Ascending aorta (tissue), 2 donors: ENCODE results near the gene BACE2. TPM values are rescaled to one million over a fixed set of nuclear protein-coding genes. Genes with fewer than 3 reads are reported as not detected.
A peak's percentile ranks its signal among the peaks of the same experiment; 100 is the strongest.

Experiments used
- DNase-seq, 2 donors: peaks; one replicate each; pipeline ENCODE4 v3.0.0-alpha.2; 2019; ENCODE audit warnings: low spot score in 2 of 2
- H3K27ac ChIP-seq, 2 donors: fragments of 200-600 bp; sonication (generic); one replicate each; pipeline ENCODE4 v1.5.1; 2016 to 2017; ENCODE audit warnings: mild to moderate bottlenecking in 1 of 2
- H3K27me3 ChIP-seq: fragments of 200-600 bp; sonication (generic); one replicate; pipeline ENCODE4 v1.5.1; 2017
- H3K36me3 ChIP-seq, 2 donors: fragments of 200-600 bp; sonication (generic); one replicate each; pipeline ENCODE4 v1.5.1; 2016
- H3K4me1 ChIP-seq, 2 donors: fragments of 200-600 bp; sonication (generic); one replicate each; pipeline ENCODE4 v1.5.1; 2016 to 2017; ENCODE audit warnings: mild to moderate bottlenecking in 1 of 2
- H3K4me3 ChIP-seq, 2 donors: fragments of 200-600 bp; sonication (generic); one replicate each; pipeline ENCODE4 v1.5.1; 2016 to 2017; ENCODE audit warnings: mild to moderate bottlenecking in 1 of 2
- H3K9me3 ChIP-seq, 2 donors: fragments of 200-600 bp; sonication (generic); one replicate each; pipeline ENCODE4 v1.5.1; 2016
- CTCF ChIP-seq, 3 experiments: fragments of 200-600 bp in 2 of 3; fragments of 450-650 bp in 1 of 3; sonication (generic) in 2 of 3; IDR thresholded peaks; one replicate each; pipeline ENCODE4 v1.5.1; 2016 to 2019; ENCODE audit warnings: antibody characterized with exemption in 3 of 3, mild to moderate bottlenecking in 1 of 3, moderate library complexity in 1 of 3
- intact Hi-C: fragments of 100-400 bp; cut with DNase I; formaldehyde crosslinking; loops from one replicate; pipeline ENCODE4 v1.15.1; 2023
- total RNA-seq: library from RNA; depleted of rRNA; stranded (reverse); fragments of >200 nt; gene quantifications from one replicate; pipeline ENCODE4 v1.1.0, GENCODE V29; 2016

Gene BACE2
- total RNA-seq: 151 TPM

GRCh38 chr21:41167348-41168342, at the start of gene BACE2:
Gene BACE2 (plus strand): TSS chr21:41168160. CDS start chr21:41168264, 104 bp downstream.
- peak; percentile 29 to 68 (median 60) for TF ChIP-seq CTCF (IDR thresholded peaks at IDR 0.05)
- no peaks in the 10 kb centered on the region for H3K36me3 ChIP-seq
- no peaks in the 10 kb centered on the region for H3K27me3 ChIP-seq
- intact Hi-C loops: loop anchor here (1.0 to 10.0 kb wide), 5 partner anchors 40 to 1327 kb away; partner anchors contain the start of genes MX1, RIPK4 and RSPH1
- H3K27ac ChIP-seq: peak within 1 kb of the TSS; percentile 98 to 99
- no peaks in the 10 kb centered on the region for H3K9me3 ChIP-seq
- peak in 1 of 2 donors; percentile 91 for DNase-seq
- peaks cover 0 to 17% of the 10 kb centered on the region in 2 donors for H3K4me1 ChIP-seq
- peak within 1 kb of the TSS; percentile 92 to 99 for H3K4me3 ChIP-seq

- Histone ChIP-seq H3K27me3 (no peaks in the 10 kb centered on the region), H3K4me1 (peaks cover 0 to 8% of the 10 kb centered on the region in 2 donors), H3K4me3 (no peak overlapping the region), H3K36me3 (no peaks in the 10 kb centered on the region), H3K27ac (no peak overlapping the region), H3K9me3 (no peaks in the 10 kb centered on the region)
- no peak for DNase-seq
- intact Hi-C loops: loop anchor here (5.0 kb wide), 3 partner anchors 112 to 657 kb away; no protein-coding TSS in a partner anchor
- no peak for TF ChIP-seq CTCF (IDR thresholded peaks at IDR 0.05)
Measured at GRCh38 chr21:41119901-41120300, 48.1 kb upstream of the BACE2 start.

DNA sequence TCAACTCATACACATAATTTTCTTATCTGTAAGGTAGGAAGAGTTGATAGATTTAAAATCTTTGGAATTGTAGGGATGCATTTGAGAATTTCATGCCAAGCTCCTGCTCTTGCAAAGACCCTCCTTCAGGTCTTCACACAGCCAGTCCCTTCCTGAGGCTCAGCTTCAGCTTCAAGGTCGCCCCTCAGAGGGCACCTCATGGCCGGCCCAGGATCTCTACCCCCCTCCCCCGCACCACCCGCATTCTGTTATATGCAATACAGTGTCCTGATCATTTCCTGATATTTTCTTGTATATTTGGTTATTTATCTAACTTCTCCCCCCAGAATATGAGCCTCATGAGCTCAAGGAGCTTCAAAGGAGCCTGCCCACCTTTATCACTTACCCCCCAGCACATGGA, 47.0 kb upstream of the BACE2 start:
- H3K27me3 ChIP-seq: no peaks in the 10 kb centered on the region
- H3K4me3 ChIP-seq: no peak overlapping the region
- no peak overlapping the region for H3K27ac ChIP-seq
- peaks cover 0 to 10% of the 10 kb centered on the region in 2 donors for H3K4me1 ChIP-seq
- no peak for TF ChIP-seq CTCF (IDR thresholded peaks at IDR 0.05)
- H3K36me3 ChIP-seq: no peaks in the 10 kb centered on the region
- no peaks in the 10 kb centered on the region for H3K9me3 ChIP-seq
- no peak for DNase-seq
- intact Hi-C loops: loop anchor here (1.0 to 5.0 kb wide), 4 partner anchors 13 to 656 kb away; no protein-coding TSS in a partner anchor

GRCh38 chr21:41121785-41122415, 46.1 kb upstream of the BACE2 start:
- no peak overlapping the region for H3K4me3 ChIP-seq
- peaks cover 0 to 10% of the 10 kb centered on the region in 2 donors for H3K4me1 ChIP-seq
- H3K9me3 ChIP-seq: no peaks in the 10 kb centered on the region
- H3K27me3 ChIP-seq: no peaks in the 10 kb centered on the region
- intact Hi-C loops: loop anchor here (1.0 to 5.0 kb wide), 6 partner anchors 12 to 655 kb away; no protein-coding TSS in a partner anchor
- TF ChIP-seq CTCF (IDR thresholded peaks at IDR 0.05): peak; percentile 77 to 94 (median 90)
- H3K36me3 ChIP-seq: no peaks in the 10 kb centered on the region
- no peak overlapping the region for H3K27ac ChIP-seq
- DNase-seq: peak; percentile 38 to 94

GRCh38 chr21:41124641-41125201, 43.2 kb upstream of the BACE2 start:
- Histone ChIP-seq H3K4me1 (peaks cover 0 to 10% of the 10 kb centered on the region in 2 donors), H3K9me3 (no peaks in the 10 kb centered on the region), H3K27ac (peak overlapping the region; percentile 81 to 84), H3K4me3 (peak overlapping the region in 1 of 2 donors; percentile 46), H3K27me3 (no peaks in the 10 kb centered on the region), H3K36me3 (no peaks in the 10 kb centered on the region)
- peak in 1 of 2 donors; percentile 73 for DNase-seq
- intact Hi-C loops: loop anchor here (2.0 to 5.0 kb wide), 4 partner anchors 108 to 653 kb away; no protein-coding TSS in a partner anchor
- TF ChIP-seq CTCF (IDR thresholded peaks at IDR 0.05): no peak
